HepG2 (cell line): ENCODE results near the gene AJUBA. TPM values are rescaled to one million over a fixed set of nuclear protein-coding genes. Genes with fewer than 3 reads are reported as not detected.

Experiments used
- ARNT ChIP-seq: fragments of 450-650 bp; IDR thresholded peaks from 2 replicates; pipeline ENCODE4 v1.6.1; 2017
- BCL3 ChIP-seq: sonication (generic); formaldehyde crosslinking; IDR thresholded peaks from 2 replicates; pipeline ENCODE4 v1.5.1; 2020; ENCODE audit warnings: mild to moderate bottlenecking, missing genetic modification reagents, moderate library complexity
- BCL6 ChIP-seq: IDR thresholded peaks from 2 replicates; pipeline ENCODE4 v1.6.1; 2016; ENCODE audit warnings: missing genetic modification reagents, missing compliant biosample characterization
- CAMTA2 ChIP-seq: sonication (generic); formaldehyde crosslinking; IDR thresholded peaks from 2 replicates; pipeline ENCODE4 v1.4.0; 2020; ENCODE audit warnings: mild to moderate bottlenecking, missing genetic modification reagents, borderline replicate concordance
- E2F5 ChIP-seq: sonication (generic); formaldehyde crosslinking; conservative IDR thresholded peaks from 2 replicates; pipeline ENCODE4 v1.4.0; 2020; ENCODE audit warnings: missing genetic modification reagents
- ELF3 ChIP-seq: IDR thresholded peaks from 2 replicates; pipeline ENCODE4 v1.6.1; 2016; ENCODE audit warnings: missing genetic modification reagents, missing compliant biosample characterization
- GABPB1 ChIP-seq: IDR thresholded peaks from 2 replicates; pipeline ENCODE4 v1.6.1; 2016; ENCODE audit warnings: mild to moderate bottlenecking, missing genetic modification reagents, moderate library complexity, missing compliant biosample characterization
- HOXA3 ChIP-seq: sonication (generic); formaldehyde crosslinking; IDR thresholded peaks from 2 replicates; pipeline ENCODE4 v1.5.0; 2020; ENCODE audit warnings: missing genetic modification reagents
- IKZF4 ChIP-seq: sonication (generic); formaldehyde crosslinking; IDR thresholded peaks from 2 replicates; pipeline ENCODE4 v1.5.1; 2020; ENCODE audit warnings: borderline replicate concordance, mild to moderate bottlenecking, low read depth, missing genetic modification reagents; ENCODE audit errors: not compliant biosample characterization
- JARID2 ChIP-seq: sonication (generic); formaldehyde crosslinking; IDR thresholded peaks from 2 replicates; pipeline ENCODE4 v1.8.1; 2023; ENCODE audit warnings: missing genetic modification reagents, inconsistent platforms; ENCODE audit not compliant: insufficient replicate concordance
- POLR2AphosphoS5 ChIP-seq: IDR thresholded peaks from 2 replicates; pipeline ENCODE4 v1.6.1; 2012; ENCODE audit warnings: low read depth, low read length
- PRDM10 ChIP-seq: sonication (generic); formaldehyde crosslinking; IDR thresholded peaks from 2 replicates; pipeline ENCODE4 v1.4.0; 2020; ENCODE audit warnings: low read depth, missing genetic modification reagents
- PRPF4 ChIP-seq: fragments of 200-400 bp; formaldehyde crosslinking; IDR thresholded peaks from 2 replicates; pipeline ENCODE4 v1.6.1; 2016; ENCODE audit warnings: low read length, low read depth; ENCODE audit not compliant: poor library complexity, severe bottlenecking
- RARG ChIP-seq: sonication (generic); formaldehyde crosslinking; IDR thresholded peaks from 2 replicates; pipeline ENCODE4 v1.4.0; 2020; ENCODE audit warnings: low read depth, mild to moderate bottlenecking, missing genetic modification reagents
- SETDB1 ChIP-seq: sonication (generic); formaldehyde crosslinking; IDR thresholded peaks from 2 replicates; pipeline ENCODE4 v1.5.1; 2020; ENCODE audit warnings: missing genetic modification reagents, mild to moderate bottlenecking, borderline replicate concordance
- ZBTB25 ChIP-seq: IDR thresholded peaks from 2 replicates; pipeline ENCODE4 v1.6.1; 2018; ENCODE audit warnings: missing genetic modification reagents
- ZIK1 ChIP-seq: sonication (generic); formaldehyde crosslinking; IDR thresholded peaks from 2 replicates; pipeline ENCODE4 v1.5.0; 2020; ENCODE audit warnings: mild to moderate bottlenecking, low read depth, missing genetic modification reagents, borderline replicate concordance
- ZMAT5 ChIP-seq: sonication (generic); formaldehyde crosslinking; IDR thresholded peaks from 2 replicates; pipeline ENCODE4 v1.5.0; 2020; ENCODE audit warnings: mild to moderate bottlenecking, low read depth, missing genetic modification reagents, borderline replicate concordance
- ZNF274 ChIP-seq: sonication (generic); formaldehyde crosslinking; IDR thresholded peaks from 2 replicates; pipeline ENCODE4 v1.5.1; 2020; ENCODE audit warnings: mild to moderate bottlenecking, missing genetic modification reagents
- ZNF878 ChIP-seq: sonication (generic); formaldehyde crosslinking; IDR thresholded peaks from 2 replicates; pipeline ENCODE4 v1.8.1; 2023; ENCODE audit warnings: mild to moderate bottlenecking, missing genetic modification reagents, moderate library complexity
- polyA plus RNA-seq, 8 experiments: library from polyadenylated mRNA; depleted of rRNA in 3 of 8; stranded (reverse) in 7 of 8; unstranded in 1 of 8; fragments of >200 nt; fragmentation: Illumina TruSeq in 4 of 8; extraction: Trizol in 4 of 8; gene quantifications; 2 replicates each; pipeline versions ENCODE4 v1.2.1 to v1.2.3, GENCODE V29; 2011 to 2016; ENCODE audit warnings: low read depth in 4 of 8, missing spikeins in 1 of 8, mixed read lengths in 1 of 8; ENCODE audit not compliant: insufficient read depth in 1 of 8
- total RNA-seq, 5 experiments: library from RNA; depleted of rRNA; stranded (reverse); fragments of >200 nt; fragmentation: Illumina TruSeq; extraction: Trizol; gene quantifications; 2 replicates each; pipeline ENCODE4 v1.2.3, GENCODE V29; 2016; ENCODE audit warnings: low read depth in 1 of 5
- TF ChIP-seq, protein P1 (sequence below): sonication (generic); formaldehyde crosslinking; IDR thresholded peaks from 2 replicates; pipeline ENCODE4 v1.8.1; 2023; ENCODE audit warnings: missing genetic modification reagents, inconsistent platforms, borderline replicate concordance

Gene AJUBA
- total and polyA plus RNA-seq, 2 of the 13 experiments (the other 11 are each of a cell fraction or from before 2014, with no cell fraction given) = 157 to 241 TPM

- TF ChIP-seq BCL3 (CRISPR knock-in tag) (no peak), ZIK1 (CRISPR knock-in tag) (no peak), POLR2AphosphoS5 (peak; percentile 47; the same call in 1 of the 2 replicates), ARNT (no peak), GABPB1 (no peak), ZBTB25 (CRISPR knock-in tag) (no peak), SETDB1 (CRISPR knock-in tag) (no peak), ELF3 (CRISPR knock-in tag) (no peak), RARG (CRISPR knock-in tag) (no peak), ZMAT5 (no peak), PRDM10 (CRISPR knock-in tag) (no peak), IKZF4 (CRISPR knock-in tag) (no peak), CAMTA2 (no peak), BCL6 (no peak), ZNF878 (CRISPR knock-in tag) (no peak), ZNF274 (CRISPR knock-in tag) (0 out of 2 replicates have a peak, but pooled peaks have one; percentile 21), E2F5 (CRISPR knock-in tag) (no peak), JARID2 (CRISPR knock-in tag) (no peak), PRPF4 (no peak), HOXA3 (no peak)
- TF ChIP-seq, protein P1, sequence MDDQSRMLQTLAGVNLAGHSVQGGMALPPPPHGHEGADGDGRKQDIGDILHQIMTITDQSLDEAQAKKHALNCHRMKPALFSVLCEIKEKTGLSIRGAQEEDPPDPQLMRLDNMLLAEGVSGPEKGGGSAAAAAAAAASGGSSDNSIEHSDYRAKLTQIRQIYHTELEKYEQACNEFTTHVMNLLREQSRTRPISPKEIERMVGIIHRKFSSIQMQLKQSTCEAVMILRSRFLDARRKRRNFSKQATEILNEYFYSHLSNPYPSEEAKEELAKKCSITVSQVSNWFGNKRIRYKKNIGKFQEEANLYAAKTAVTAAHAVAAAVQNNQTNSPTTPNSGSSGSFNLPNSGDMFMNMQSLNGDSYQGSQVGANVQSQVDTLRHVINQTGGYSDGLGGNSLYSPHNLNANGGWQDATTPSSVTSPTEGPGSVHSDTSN (CRISPR knock-in tag) = no peak
Observed at GRCh38 chr14:22972313-22972930, 9.9 kb downstream of the AJUBA start (continued).
